Stimulated activated CD4-positive, alpha-beta T cell treated with anti-CD3 and anti-CD28 coated beads, Interleukin-4, amount 100 ng/mL, for 24 hours (primary cell): ENCODE data around the gene CDH23.

Experiments used
- DNase-seq: peaks from one replicate; pipeline ENCODE4 v3.0.0-alpha.2; 2020

CDH23 gene

GRCh38 chr10:71492872-71493271 is 96.2 kb downstream of the CDH23 start:
- no peak for DNase-seq

DNA sequence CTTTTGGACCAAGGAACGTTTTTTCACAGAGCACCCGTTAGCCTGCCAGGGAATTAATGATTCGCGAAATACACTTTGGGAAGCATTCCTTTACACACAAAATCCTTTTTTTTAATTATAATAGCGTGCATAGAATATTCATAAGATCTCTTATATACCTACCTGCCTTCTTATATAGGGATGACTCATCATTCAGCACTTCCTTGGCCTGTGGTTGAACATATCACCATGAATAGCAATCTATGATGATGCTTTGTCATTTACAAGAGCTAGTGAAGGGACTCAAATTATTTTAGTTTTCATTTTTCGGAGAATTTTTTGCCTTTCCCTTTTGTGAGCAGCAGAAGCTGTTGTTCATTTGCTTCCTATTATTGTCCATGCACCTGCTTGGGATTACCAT is 97.0 kb downstream of the CDH23 start:
- DNase-seq, result no peak

DNA sequence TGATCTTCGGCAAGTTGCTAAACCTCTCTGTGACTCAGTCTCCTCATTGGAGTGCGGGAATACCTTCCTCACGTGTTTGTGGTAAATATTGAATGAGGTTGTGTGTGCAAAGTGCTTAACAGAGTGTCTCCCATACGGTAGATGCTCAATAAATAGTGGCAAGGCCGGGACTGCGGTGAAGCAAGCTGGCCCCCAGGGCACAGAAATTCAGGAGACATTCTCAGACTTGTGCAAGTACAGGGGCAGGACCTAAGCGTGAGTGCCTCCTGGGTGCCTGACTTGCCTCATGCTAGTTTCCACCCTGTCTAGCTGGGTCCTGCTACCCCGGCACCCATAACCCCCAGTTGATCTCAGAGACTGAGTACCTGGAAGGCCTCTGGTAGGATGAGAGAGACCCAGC is 97.8 kb downstream of the CDH23 start:
- DNase-seq, result no peak

GRCh38 chr10:71494980-71495381 is 98.3 kb downstream of the CDH23 start:
- no peak for DNase-seq

DNA sequence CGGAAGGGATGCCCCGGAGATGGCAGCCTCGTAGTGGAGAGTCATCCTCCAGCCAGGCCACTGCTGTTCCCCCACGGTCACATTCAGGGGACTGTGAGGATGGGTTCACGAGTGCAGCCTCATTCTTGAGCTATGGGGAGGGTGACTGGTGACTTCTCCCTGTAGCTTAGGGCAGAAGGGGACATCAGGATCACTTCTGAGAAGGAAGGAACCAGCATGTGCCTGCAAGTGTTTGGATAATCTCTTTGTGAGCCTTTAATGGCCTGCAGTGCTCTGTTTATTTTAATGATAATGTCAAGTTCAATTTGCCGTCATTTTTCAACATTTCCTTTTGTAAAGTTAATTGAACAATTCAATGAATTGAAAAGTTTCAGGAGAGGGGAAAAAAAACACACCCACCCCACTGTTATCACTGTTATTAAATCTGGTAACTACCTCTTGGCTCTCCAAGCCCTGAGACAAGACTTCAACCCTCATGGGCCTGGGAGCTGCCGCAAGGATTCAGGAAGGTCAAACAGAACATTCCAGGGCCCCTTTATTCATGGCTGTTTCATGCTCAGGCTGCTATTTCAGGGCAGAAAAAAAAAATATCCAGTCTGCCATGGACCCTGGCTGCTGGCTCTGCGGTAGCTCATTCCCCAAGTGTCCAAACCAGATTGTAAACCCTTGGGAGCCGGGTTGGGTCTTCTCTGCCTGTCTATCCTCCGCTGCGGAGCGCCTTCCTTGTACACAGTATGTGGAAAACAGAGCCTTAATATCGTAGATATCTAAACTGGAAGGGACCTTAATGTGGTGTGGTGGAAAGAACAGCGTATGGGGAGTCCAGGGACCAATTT is 100.4 kb downstream of the CDH23 start:
- no peak for DNase-seq

GRCh38 chr10:71497763-71498326 is 101.1 kb downstream of the CDH23 start:
- DNase-seq, result no peak

DNA sequence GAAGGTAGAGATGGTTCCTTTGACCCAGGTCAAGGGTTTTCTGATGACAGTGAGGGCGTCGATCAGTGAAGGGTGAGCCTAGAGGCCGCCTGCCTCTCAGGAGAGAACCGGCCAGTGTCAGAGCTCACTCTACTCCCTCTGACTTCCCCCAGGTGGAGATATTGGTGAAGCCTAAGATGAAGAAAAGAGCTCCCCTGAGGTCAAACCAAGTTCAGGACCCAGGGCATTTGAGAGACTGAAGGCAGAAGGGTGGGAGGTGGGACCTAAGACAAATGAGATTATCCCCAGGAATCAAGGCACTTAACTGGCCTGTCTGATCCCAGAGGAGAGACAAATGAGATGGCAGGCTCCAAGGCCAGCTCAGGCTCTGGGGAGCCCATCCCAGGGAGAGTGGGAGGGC is 104.7 kb downstream of the CDH23 start:
- no peak for DNase-seq

DNA sequence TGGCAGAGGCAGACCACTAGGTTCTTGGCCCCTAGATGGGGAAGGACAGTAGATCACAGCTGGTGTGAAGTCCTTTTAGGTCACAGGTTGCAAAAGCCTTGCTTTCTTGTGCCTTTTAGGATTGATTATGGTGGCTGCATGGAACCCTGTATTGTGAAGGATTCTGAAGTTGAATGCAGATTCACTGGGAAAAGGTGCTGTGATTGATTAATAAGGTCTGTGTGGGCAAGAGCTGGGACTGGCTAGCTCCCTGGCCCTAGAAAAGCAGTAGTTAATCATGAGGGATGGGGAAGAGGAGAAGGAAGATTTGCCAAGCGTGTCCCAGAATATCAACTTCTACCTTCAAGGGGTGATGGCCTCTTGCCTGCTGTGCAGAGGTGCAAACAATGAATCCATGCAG is 105.5 kb downstream of the CDH23 start:
- no peak for DNase-seq

DNA sequence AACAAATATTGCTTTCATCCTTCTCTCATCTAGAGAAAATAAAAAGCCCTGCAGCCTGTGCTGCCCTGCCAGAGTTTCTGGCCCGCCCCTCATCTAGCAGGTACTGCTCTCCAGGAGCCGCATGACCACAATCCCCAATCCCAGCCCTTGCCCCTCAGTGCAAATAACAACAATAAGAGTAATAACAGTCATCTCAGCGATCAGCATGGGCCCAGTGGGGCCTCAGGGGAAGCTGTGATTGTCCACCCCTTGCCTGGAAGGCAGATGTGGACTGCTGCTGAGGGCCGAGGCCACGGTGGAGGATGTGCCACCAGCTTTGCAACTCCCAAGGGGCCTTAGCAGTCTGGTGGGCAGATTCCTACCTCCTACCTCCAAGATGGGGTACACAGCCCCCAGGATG is 106.1 kb downstream of the CDH23 start:
- no peak for DNase-seq

DNA sequence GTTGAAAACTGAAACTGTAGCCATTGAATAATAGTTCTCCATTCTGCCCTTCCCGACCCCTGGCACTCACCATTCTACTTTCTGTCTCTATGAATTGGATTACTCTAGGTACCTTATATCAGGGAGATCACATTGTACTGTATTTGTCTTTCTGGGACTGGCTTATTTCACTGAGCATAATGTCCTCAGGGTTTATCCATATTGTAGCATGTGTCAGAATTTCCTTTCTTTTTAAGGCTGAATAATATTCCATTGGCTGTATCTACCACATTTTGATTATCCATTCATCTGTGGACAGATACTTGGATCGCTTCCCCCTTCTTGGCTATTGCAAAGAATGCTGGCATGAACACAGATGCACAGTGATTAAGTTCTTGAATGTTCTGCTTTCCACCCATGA is 107.4 kb downstream of the CDH23 start:
- DNase-seq, result no peak

- DNase-seq, result no peak
Observed at GRCh38 chr10:71504570-71504969, 107.8 kb downstream of the CDH23 start.

DNA sequence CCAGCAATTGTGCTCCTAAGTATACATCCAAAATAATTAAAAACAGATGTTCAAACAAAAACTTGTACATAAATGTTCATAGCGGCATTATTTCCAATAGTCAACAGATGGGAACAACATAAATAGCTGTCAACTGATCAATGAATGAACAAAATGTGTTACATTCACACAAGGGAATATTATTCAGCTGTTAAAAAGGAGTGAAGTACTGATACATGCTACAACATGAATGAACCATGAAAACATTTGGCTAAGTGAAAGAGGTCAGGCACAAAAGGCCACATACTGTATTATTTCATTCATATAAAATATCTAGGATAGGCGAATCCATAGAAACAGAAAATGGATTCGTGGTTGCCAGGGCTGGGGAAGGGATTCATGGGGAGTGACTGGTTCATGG is 109.1 kb downstream of the CDH23 start:
- DNase-seq, result no peak

DNA sequence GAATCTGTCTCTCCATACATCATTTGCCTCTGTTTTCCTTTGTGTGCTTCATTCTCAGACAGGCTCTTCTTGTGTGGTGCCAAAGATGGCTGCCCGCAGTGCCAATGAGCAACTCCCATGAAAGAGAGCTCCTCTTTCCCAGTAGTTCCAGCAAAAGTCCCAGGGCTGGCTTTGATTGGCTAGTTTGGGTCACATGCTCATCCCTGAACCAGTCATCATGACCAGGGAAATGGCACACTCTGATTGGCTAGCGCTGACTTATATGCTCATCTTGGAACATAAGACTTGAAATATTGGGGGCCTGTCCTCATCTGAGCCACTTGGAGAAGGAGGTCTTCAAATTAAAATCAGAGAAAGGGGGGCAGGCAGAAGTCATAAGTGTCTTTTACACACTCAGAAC is 112.7 kb downstream of the CDH23 start:
- DNase-seq, result no peak

GRCh38 chr10:71511206-71511605 is 114.5 kb downstream of the CDH23 start:
- no peak for DNase-seq

DNA sequence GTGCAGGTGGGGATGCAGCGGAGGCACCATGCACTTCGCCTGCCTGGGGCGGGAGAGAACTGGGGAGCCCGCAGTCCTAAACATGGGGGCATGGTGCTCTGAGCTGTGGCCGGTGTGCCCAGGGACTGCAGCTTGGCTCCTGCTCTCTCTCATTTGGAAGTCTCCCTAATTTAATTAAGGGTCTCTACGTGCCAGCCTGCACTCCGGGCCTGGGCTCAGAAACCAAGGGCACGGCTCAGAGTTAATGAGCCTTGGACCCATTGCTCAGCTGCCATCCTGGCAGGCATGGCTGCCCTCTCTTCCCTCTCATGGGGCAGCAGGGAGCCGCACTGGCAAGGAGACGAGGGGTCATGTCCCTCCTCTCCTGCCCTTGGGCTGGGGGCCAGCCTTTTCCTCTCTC is 115.6 kb downstream of the CDH23 start:
- no peak for DNase-seq

GRCh38 chr10:71512761-71513539 is 116.2 kb downstream of the CDH23 start:
- no peak for DNase-seq

GRCh38 chr10:71513540-71513853 is 116.8 kb downstream of the CDH23 start:
- no peak for DNase-seq

- DNase-seq, result no peak
Observed at GRCh38 chr10:71513936-71514335, 117.2 kb downstream of the CDH23 start.

- DNase-seq, result no peak
Observed at GRCh38 chr10:71515531-71516172, 118.9 kb downstream of the CDH23 start.

DNA sequence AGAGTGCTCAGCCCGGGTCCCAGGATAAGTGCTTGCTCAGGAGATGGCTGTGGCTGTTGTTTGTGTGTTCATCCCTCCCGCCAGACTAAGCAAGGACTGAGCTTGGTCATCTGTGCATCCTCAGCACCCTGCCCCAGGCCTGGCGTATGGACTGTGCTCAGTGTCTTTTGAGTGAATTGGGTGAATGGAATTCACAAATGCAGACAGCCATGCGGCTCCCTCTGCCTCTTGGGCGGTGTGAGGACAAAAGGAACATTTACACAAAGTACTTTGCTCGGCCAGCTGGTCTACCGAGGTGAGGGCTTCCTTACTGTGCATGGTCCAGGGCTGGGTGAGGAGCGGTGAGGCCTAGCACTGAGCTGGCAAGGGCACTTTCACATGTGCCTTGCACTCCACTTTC is 120.2 kb downstream of the CDH23 start:
- DNase-seq, result no peak

GRCh38 chr10:71517298-71518169 is 120.8 kb downstream of the CDH23 start:
- no peak for DNase-seq

DNA sequence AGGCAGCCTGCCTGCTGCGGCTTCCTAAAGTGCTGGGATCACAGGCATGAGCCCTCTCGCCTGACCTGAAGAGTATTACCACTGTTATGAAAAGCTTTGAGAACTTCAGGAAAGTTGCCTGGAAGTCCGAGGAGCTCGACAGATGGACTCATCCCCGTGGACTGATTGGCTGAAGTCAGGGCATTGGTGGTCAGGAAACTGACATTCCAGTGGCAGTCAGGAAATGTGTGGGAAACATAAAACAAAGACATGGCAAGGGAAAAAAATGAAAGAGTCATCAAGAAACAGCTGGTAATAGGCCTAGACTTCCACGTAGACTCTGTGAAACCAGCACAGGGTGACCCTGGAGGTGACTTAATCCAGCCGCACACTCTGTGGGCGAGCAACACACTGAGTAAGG is 123.3 kb downstream of the CDH23 start:
- DNase-seq, result no peak
